ENCODE results near the gene UGGT2.

GRCh38 chr13:96100457-96101220 is 47.4 kb upstream of the UGGT2 start:
- TF ChIP-seq, protein P1, sequence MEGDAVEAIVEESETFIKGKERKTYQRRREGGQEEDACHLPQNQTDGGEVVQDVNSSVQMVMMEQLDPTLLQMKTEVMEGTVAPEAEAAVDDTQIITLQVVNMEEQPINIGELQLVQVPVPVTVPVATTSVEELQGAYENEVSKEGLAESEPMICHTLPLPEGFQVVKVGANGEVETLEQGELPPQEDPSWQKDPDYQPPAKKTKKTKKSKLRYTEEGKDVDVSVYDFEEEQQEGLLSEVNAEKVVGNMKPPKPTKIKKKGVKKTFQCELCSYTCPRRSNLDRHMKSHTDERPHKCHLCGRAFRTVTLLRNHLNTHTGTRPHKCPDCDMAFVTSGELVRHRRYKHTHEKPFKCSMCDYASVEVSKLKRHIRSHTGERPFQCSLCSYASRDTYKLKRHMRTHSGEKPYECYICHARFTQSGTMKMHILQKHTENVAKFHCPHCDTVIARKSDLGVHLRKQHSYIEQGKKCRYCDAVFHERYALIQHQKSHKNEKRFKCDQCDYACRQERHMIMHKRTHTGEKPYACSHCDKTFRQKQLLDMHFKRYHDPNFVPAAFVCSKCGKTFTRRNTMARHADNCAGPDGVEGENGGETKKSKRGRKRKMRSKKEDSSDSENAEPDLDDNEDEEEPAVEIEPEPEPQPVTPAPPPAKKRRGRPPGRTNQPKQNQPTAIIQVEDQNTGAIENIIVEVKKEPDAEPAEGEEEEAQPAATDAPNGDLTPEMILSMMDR (IDR thresholded peaks at IDR 0.05), result no peak
- no peak for TF ChIP-seq POLR2A (IDR thresholded peaks at IDR 0.05)

Data from thyroid gland (tissue), 4 donors.